T-helper 2 cell treated with Interferon-gamma antibody and Interleukin-4, amounts not matched to agents 100 ng/mL and 5 ng/mL, for 36 hours (primary cell): ENCODE data around the gene C2CD5. TPM values are rescaled to one million over a fixed set of nuclear protein-coding genes. Genes with fewer than 3 reads are reported as not detected.
"Not testable (repeated sequence)": the region's sequence is repeated elsewhere in the genome, so short reads cannot be mapped to it uniquely, and the experiment has no call there.

ENCODE experiments used
- intact Hi-C: fragments of 100-400 bp; cut with micrococcal nuclease; formaldehyde crosslinking; loops from one replicate; pipeline ENCODE4 v1.15.1; 2023
- total RNA-seq: library from RNA; stranded (reverse); gene quantifications from 2 replicates; pipeline ENCODE4 v1.2.3, GENCODE V29; 2022

The C2CD5 gene
- 49.2 and 54.2 TPM in 2 replicates for total RNA-seq

- intact Hi-C loops = loop anchor here (1.0 to 10.0 kb wide), 7 partner anchors 9 to 1042 kb away; partner anchors contain the start of genes CMAS, ETNK1 and LDHB
Observed at GRCh38 chr12:22544038-22544979, at the start of gene C2CD5. Gene C2CD5, minus strand, starts transcription at chr12:22544542. Its CDS starts 392 bp downstream, at chr12:22544150.

GRCh38 chr12:22593864-22594263, 49.5 kb upstream of the C2CD5 start:
- intact Hi-C loops = no loop called here

GRCh38 chr12:22588817-22589216, 44.5 kb upstream of the C2CD5 start:
- intact Hi-C loops = no loop called here

- intact Hi-C loops = no loop called here
Observed at GRCh38 chr12:22578328-22578727, 34.0 kb upstream of the C2CD5 start.

GRCh38 chr12:22577667-22578066, 33.3 kb upstream of the C2CD5 start:
- intact Hi-C loops = no loop called here

- intact Hi-C loops = no loop called here
Observed at GRCh38 chr12:22576473-22576872, 32.1 kb upstream of the C2CD5 start.

- intact Hi-C loops = no loop called here
Observed at GRCh38 chr12:22576065-22576464, 31.7 kb upstream of the C2CD5 start.

- intact Hi-C loops = no loop called here
Observed at GRCh38 chr12:22574921-22575320, 30.6 kb upstream of the C2CD5 start.

GRCh38 chr12:22573181-22573580, 28.8 kb upstream of the C2CD5 start:
- intact Hi-C loops = no loop called here

- intact Hi-C loops = no loop called here
Observed at GRCh38 chr12:22569253-22569652, 24.9 kb upstream of the C2CD5 start.

GRCh38 chr12:22562036-22563028, 18.0 kb upstream of the C2CD5 start:
- intact Hi-C loops = no loop called here

- intact Hi-C loops = not testable (repeated sequence)
Observed at GRCh38 chr12:22554750-22555149, 10.4 kb upstream of the C2CD5 start.

GRCh38 chr12:22551624-22552023, 7.3 kb upstream of the C2CD5 start:
- intact Hi-C loops = no loop called here

GRCh38 chr12:22545255-22545654, 913 bp upstream of the C2CD5 start:
- intact Hi-C loops = loop anchor here (2.0 to 10.0 kb wide), 3 partner anchors 16 to 1042 kb away; partner anchors contain the start of gene LDHB

- intact Hi-C loops = loop anchor here (1.0 to 10.0 kb wide), 7 partner anchors 8 to 1041 kb away; partner anchors contain the start of genes CMAS, ETNK1 and LDHB
Observed at GRCh38 chr12:22543246-22544037, 900 bp downstream of the C2CD5 start.

- intact Hi-C loops = loop anchor here (5.0 to 10.0 kb wide), 2 partner anchors 141 to 887 kb away; partner anchors contain the start of gene LDHB
Observed at GRCh38 chr12:22541496-22542155, 2.7 kb downstream of the C2CD5 start.

- intact Hi-C loops = no loop called here
Observed at GRCh38 chr12:22539055-22539454, 5.3 kb downstream of the C2CD5 start.

- intact Hi-C loops = no loop called here
Observed at GRCh38 chr12:22538311-22538710, 6.0 kb downstream of the C2CD5 start.

GRCh38 chr12:22536971-22537544, 7.3 kb downstream of the C2CD5 start:
- intact Hi-C loops = no loop called here
